SU-DHL-6 (cell line): ENCODE results near the gene TNFAIP8L1.

Experiments
- H2AFZ ChIP-seq: fragments of 200-600 bp; sonication (generic); 2 replicates; pipeline ENCODE4 v1.6.1; 2014; ENCODE audit warnings: low read depth, mild to moderate bottlenecking, moderate library complexity, mixed read lengths, antibody characterized with exemption, low read length; ENCODE audit not compliant: severe bottlenecking
- H3F3A ChIP-seq: fragments of 200-600 bp; shearing (Covaris generic); 2 replicates; pipeline ENCODE4 v1.6.0; 2016; ENCODE audit warnings: antibody characterized with exemption, mild to moderate bottlenecking; ENCODE audit not compliant: insufficient read depth
- H3K27ac ChIP-seq: fragments of 200-600 bp; sonication (generic); 2 replicates; pipeline ENCODE4 v1.5.1; 2016; ENCODE audit warnings: low read depth, mild to moderate bottlenecking, low read length, moderate library complexity, mixed read lengths
- H3K27me3 ChIP-seq: fragments of 200-600 bp; sonication (generic), shearing (Covaris generic); 2 replicates; pipeline ENCODE4 v1.6.0; 2014; ENCODE audit warnings: mild to moderate bottlenecking, low read length
- H3K36me3 ChIP-seq: fragments of 200-600 bp; sonication (generic); 2 replicates; pipeline ENCODE4 v1.6.1; 2014; ENCODE audit warnings: mild to moderate bottlenecking, low read length, mixed read lengths
- H3K4me2 ChIP-seq: fragments of 300-600, 200-600 bp; shearing (Covaris generic), sonication (generic); 2 replicates; pipeline ENCODE4 v1.6.0; 2014; ENCODE audit warnings: low read length, low read depth, mild to moderate bottlenecking; ENCODE audit not compliant: poor library complexity, severe bottlenecking
- H3K4me3 ChIP-seq: fragments of 200-600 bp; sonication (generic); 2 replicates; pipeline ENCODE4 v1.5.1; 2014; ENCODE audit warnings: antibody characterized with exemption, low read length, mild to moderate bottlenecking, mixed read lengths; ENCODE audit not compliant: insufficient read depth, poor library complexity, severe bottlenecking
- H3K79me2 ChIP-seq: fragments of 200-600 bp; sonication (generic); 2 replicates; pipeline ENCODE4 v1.6.1; 2014; ENCODE audit warnings: mild to moderate bottlenecking, low read length, moderate library complexity; ENCODE audit not compliant: insufficient read depth
- H3K9ac ChIP-seq: fragments of 200-600 bp; sonication (generic); 2 replicates; pipeline ENCODE4 v1.7.0; 2014; ENCODE audit warnings: mild to moderate bottlenecking, low read length
- H3K9me2 ChIP-seq: fragments of 200-600 bp; sonication (generic); replicated peaks from 2 replicates; pipeline ENCODE4 v1.6.1; 2014; ENCODE audit warnings: low read length; ENCODE audit not compliant: insufficient read depth
- H3K9me3 ChIP-seq: fragments of 200-600 bp; sonication (generic); 2 replicates; pipeline ENCODE4 v1.6.1; 2014; ENCODE audit warnings: low read length, mixed read lengths; ENCODE audit not compliant: insufficient read depth
- H4K20me1 ChIP-seq: fragments of 200-600 bp; sonication (generic); 2 replicates; pipeline ENCODE4 v1.6.1; 2014; ENCODE audit warnings: low read depth, mild to moderate bottlenecking, antibody characterized with exemption, low read length, moderate library complexity, mixed read lengths
- EZH2phosphoT487 ChIP-seq: fragments of 200-600 bp; sonication (generic), shearing (Covaris generic); conservative IDR thresholded peaks from 2 replicates; pipeline ENCODE4 v1.6.1; 2018; ENCODE audit warnings: mild to moderate bottlenecking, antibody characterized with exemption, low read length, moderate library complexity, mixed read lengths
- TF ChIP-seq, protein P1 (sequence below): fragments of 200-600 bp; sonication (generic); IDR thresholded peaks from one replicate; pipeline ENCODE4 v1.5.1; 2017; ENCODE audit warnings: antibody characterized with exemption, mild to moderate bottlenecking, low read length, moderate library complexity; ENCODE audit not compliant: insufficient read depth, poor library complexity, severe bottlenecking

TNFAIP8L1 gene

DNA sequence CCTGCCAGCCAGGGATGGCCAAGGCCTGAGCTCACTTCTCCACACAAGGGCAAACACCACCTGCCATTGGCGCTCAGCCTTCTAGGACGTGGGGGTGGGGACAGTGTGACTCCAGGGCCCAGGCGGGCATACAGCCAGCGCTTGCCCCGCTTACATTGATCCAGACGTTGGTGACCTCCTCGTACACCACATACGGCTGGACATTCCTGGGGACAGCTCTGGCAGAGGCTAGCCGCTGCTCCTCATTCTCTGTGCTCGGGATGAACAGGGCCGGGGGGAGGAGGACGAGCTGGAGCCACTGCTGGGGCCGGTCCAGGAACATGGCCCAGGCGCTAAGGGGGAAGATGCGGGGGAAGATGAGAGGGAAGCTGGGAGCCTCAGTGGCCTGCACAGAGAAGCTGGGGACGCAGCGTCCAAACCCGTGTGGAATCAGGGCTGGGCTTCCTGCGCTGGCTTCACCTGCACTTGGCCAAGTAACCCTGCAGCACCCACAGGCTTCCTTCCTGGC is 56.0 kb downstream of the TNFAIP8L1 start:
- no peak overlapping the region for H3K4me2 ChIP-seq
- no peak overlapping the region for H3K27ac ChIP-seq
- no peaks in the 10 kb centered on the region for H3K9me2 ChIP-seq
- no peaks in the 10 kb centered on the region for H3K9me3 ChIP-seq
- H3K27me3 ChIP-seq = no peaks in the 10 kb centered on the region
- no peak overlapping the region for H3K9ac ChIP-seq
- H3K36me3 ChIP-seq = no peaks in the 10 kb centered on the region
- TF ChIP-seq, protein P1, sequence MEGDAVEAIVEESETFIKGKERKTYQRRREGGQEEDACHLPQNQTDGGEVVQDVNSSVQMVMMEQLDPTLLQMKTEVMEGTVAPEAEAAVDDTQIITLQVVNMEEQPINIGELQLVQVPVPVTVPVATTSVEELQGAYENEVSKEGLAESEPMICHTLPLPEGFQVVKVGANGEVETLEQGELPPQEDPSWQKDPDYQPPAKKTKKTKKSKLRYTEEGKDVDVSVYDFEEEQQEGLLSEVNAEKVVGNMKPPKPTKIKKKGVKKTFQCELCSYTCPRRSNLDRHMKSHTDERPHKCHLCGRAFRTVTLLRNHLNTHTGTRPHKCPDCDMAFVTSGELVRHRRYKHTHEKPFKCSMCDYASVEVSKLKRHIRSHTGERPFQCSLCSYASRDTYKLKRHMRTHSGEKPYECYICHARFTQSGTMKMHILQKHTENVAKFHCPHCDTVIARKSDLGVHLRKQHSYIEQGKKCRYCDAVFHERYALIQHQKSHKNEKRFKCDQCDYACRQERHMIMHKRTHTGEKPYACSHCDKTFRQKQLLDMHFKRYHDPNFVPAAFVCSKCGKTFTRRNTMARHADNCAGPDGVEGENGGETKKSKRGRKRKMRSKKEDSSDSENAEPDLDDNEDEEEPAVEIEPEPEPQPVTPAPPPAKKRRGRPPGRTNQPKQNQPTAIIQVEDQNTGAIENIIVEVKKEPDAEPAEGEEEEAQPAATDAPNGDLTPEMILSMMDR = no peak
- no peak for TF ChIP-seq EZH2phosphoT487
- no peaks in the 10 kb centered on the region for H3F3A ChIP-seq
- no peak overlapping the region for H2AFZ ChIP-seq
- H3K79me2 ChIP-seq = no peaks in the 10 kb centered on the region
- H4K20me1 ChIP-seq = no peaks in the 10 kb centered on the region
- no peak overlapping the region for H3K4me3 ChIP-seq

DNA sequence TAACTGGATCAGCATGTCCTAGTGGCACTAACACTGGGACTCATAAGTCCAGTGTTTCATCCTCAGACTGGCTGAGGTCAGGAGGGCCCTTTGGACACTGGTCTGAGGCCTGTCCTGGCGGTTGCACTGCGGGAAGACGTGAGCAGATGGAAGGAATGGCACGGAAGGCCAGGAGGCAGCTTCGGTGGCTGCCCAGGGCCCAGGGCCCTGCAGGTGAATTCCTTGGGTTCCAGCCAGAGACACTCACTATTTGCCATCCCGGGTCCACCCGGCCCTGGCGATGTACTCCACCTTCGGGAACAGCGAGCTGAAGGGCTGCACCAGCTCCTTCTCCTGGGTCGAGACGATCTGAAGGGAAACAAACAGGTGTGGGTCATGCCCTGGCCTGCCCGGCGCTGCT is 58.0 kb downstream of the TNFAIP8L1 start:
- H3K9me3 ChIP-seq = no peaks in the 10 kb centered on the region
- TF ChIP-seq, protein P1 = no peak
- no peak for TF ChIP-seq EZH2phosphoT487
- no peak overlapping the region for H3K9ac ChIP-seq
- no peaks in the 10 kb centered on the region for H3K36me3 ChIP-seq
- no peaks in the 10 kb centered on the region for H3K27me3 ChIP-seq
- no peaks in the 10 kb centered on the region for H3K79me2 ChIP-seq
- H3K9me2 ChIP-seq = no peaks in the 10 kb centered on the region
- H3K4me3 ChIP-seq = no peak overlapping the region
- H3F3A ChIP-seq = no peaks in the 10 kb centered on the region
- no peak overlapping the region for H3K27ac ChIP-seq
- no peak overlapping the region for H3K4me2 ChIP-seq
- H4K20me1 ChIP-seq = no peaks in the 10 kb centered on the region
- H2AFZ ChIP-seq = no peak overlapping the region

- no peaks in the 10 kb centered on the region for H4K20me1 ChIP-seq
- no peaks in the 10 kb centered on the region for H3K9me3 ChIP-seq
- TF ChIP-seq, protein P1 = no peak
- TF ChIP-seq EZH2phosphoT487 = no peak
- H2AFZ ChIP-seq = no peak overlapping the region
- no peaks in the 10 kb centered on the region for H3F3A ChIP-seq
- no peak overlapping the region for H3K4me2 ChIP-seq
- H3K9ac ChIP-seq = no peak overlapping the region
- no peak overlapping the region for H3K4me3 ChIP-seq
- no peaks in the 10 kb centered on the region for H3K9me2 ChIP-seq
- H3K79me2 ChIP-seq = no peaks in the 10 kb centered on the region
- H3K27ac ChIP-seq = no peak overlapping the region
- H3K36me3 ChIP-seq = no peaks in the 10 kb centered on the region
- no peaks in the 10 kb centered on the region for H3K27me3 ChIP-seq
Observed at GRCh38 chr19:4699826-4700692, 60.7 kb downstream of the TNFAIP8L1 start.
